IMR-90 (cell line): ENCODE measurements around the gene INPP5J.

Source experiments
- CTCF ChIP-seq: conservative IDR thresholded peaks from 2 replicates; pipeline ENCODE4 v1.5.1; 2012; ENCODE audit warnings: mild to moderate bottlenecking, low read depth, low read length, improper control_type of control experiment
- MAFK ChIP-seq: IDR thresholded peaks from 2 replicates; pipeline ENCODE4 v1.6.1; 2012; ENCODE audit warnings: low read depth, low read length, improper control_type of control experiment
- POLR2A ChIP-seq: IDR thresholded peaks from 2 replicates; pipeline ENCODE4 v1.6.1; 2012; ENCODE audit warnings: mild to moderate bottlenecking, low read depth, low read length
- RCOR1 ChIP-seq: IDR thresholded peaks from 2 replicates; pipeline ENCODE4 v1.6.1; 2012; ENCODE audit warnings: mild to moderate bottlenecking, low read length, improper control_type of control experiment; ENCODE audit not compliant: insufficient replicate concordance
- USF2 ChIP-seq: fragments of 150-350 bp; IDR thresholded peaks from 2 replicates; pipeline ENCODE4 v1.6.1; 2017; ENCODE audit warnings: mild to moderate bottlenecking, antibody characterized with exemption, low read length, low read depth

- no peak for TF ChIP-seq CTCF
- TF ChIP-seq RCOR1 = no peak
- TF ChIP-seq USF2 = no peak
- TF ChIP-seq POLR2A = no peak
- TF ChIP-seq MAFK = no peak
Measured at GRCh38 chr22:31137721-31138120, 15.0 kb downstream of the INPP5J start.
